ENCODE results near the gene CFHR5. TPM values are rescaled to one million over a fixed set of nuclear protein-coding genes. Genes with fewer than 3 reads are reported as not detected.

The CFHR5 gene
- total RNA-seq, 2 donors from 2014 or later, result not detected

DNA sequence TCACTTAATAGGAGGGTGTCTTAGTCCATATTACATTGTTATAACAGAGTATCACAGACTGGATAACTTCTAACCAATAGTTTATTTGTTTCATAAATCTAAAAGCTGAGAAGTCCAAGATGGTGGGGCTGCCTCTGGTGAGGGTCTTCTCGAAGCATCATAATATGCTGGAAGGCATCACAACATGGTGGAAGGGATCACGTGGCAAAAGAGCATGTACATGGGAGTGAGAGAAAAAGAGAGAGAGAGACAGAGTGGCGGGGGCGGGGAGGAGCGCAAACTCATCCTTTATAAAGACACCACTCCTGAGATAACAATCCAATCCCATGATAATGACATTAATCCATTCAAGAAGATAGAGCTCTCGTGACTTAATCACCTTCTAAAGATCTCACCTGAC lies 31.5 kb downstream of the CFHR5 start:
- TF ChIP-seq CTCF (conservative IDR thresholded peaks at IDR 0.05), result no peak
- Histone ChIP-seq H3K9me3 (ENCODE audit: control insufficient read depth, low read length) (peaks cover 8% of the 10 kb centered on the region), H3K27ac (ENCODE audit: low read depth, low read length) (no peak overlapping the region), H3K9ac (ENCODE audit: extremely low read depth, low read length, poor library complexity, severe bottlenecking) (no peak overlapping the region), H3K4me3 (ENCODE audit: low read length) (no peak overlapping the region), H3K27me3 (ENCODE audit: control insufficient read depth, insufficient read depth, low read length, poor library complexity, severe bottlenecking) (no peaks in the 10 kb centered on the region), H3K36me3 (ENCODE audit: control insufficient read depth, insufficient read depth, low read length) (no peaks in the 10 kb centered on the region), H3K4me1 (ENCODE audit: control insufficient read depth, insufficient read depth, low read length) (no peaks in the 10 kb centered on the region)
- WGBS, 2 experiments (ENCODE audit: insufficient coverage in 1 of 2, insufficient read length in 1 of 2), result 80 to 82% methylated on average over 1 to 6 of the region's 6 CpGs
- no peak for DNase-seq
- H3K36me3 Mint-ChIP-seq (ENCODE audit: low read depth), result no peaks in the 10 kb centered on the region
- no peak overlapping the region for H3K4me3 Mint-ChIP-seq
- no peaks in the 10 kb centered on the region for H3K27me3 Mint-ChIP-seq (ENCODE audit: insufficient read depth)
- H3K4me1 Mint-ChIP-seq, result no peaks in the 10 kb centered on the region
- H3K9me3 Mint-ChIP-seq, result peaks cover 15% of the 10 kb centered on the region
- no peak overlapping the region for H3K27ac Mint-ChIP-seq

DNA sequence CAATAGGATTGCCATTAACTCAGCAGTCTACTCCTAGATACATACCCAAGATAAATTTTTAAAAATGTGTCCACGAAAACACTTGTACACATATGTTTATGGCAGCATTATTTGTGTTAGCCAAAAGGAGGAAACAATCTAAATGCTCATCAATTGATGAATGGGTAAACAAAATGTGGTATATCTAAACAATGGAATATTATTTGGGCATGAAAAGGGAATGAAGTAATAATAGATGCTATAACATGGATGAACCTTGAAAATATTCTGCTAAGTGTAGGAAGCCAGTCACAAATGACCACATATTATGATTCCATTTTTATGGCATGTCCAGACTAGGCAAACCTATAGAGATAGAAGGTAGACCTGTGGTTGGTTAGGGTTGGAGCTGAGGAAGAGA lies 34.3 kb downstream of the CFHR5 start:
- H3K27me3 ChIP-seq (ENCODE audit: control insufficient read depth, insufficient read depth, low read length, poor library complexity, severe bottlenecking), result no peaks in the 10 kb centered on the region
- no peaks in the 10 kb centered on the region for H3K4me1 Mint-ChIP-seq
- no peaks in the 10 kb centered on the region for H3K27me3 Mint-ChIP-seq (ENCODE audit: insufficient read depth)
- H3K36me3 ChIP-seq (ENCODE audit: control insufficient read depth, insufficient read depth, low read length), result no peaks in the 10 kb centered on the region
- H3K27ac Mint-ChIP-seq, result no peak overlapping the region
- peak overlapping the region; percentile 57 for H3K4me3 ChIP-seq (ENCODE audit: low read length)
- no peak overlapping the region for H3K27ac ChIP-seq (ENCODE audit: low read depth, low read length)
- H3K9me3 ChIP-seq (ENCODE audit: control insufficient read depth, low read length), result peaks cover 8% of the 10 kb centered on the region
- H3K9ac ChIP-seq (ENCODE audit: extremely low read depth, low read length, poor library complexity, severe bottlenecking), result no peak overlapping the region
- no peak overlapping the region for H3K4me3 Mint-ChIP-seq
- H3K36me3 Mint-ChIP-seq (ENCODE audit: low read depth), result no peaks in the 10 kb centered on the region
- no peaks in the 10 kb centered on the region for H3K4me1 ChIP-seq (ENCODE audit: control insufficient read depth, insufficient read depth, low read length)
- no peak for DNase-seq
- peaks cover 15% of the 10 kb centered on the region for H3K9me3 Mint-ChIP-seq
- no peak for TF ChIP-seq CTCF (conservative IDR thresholded peaks at IDR 0.05)
- 94 to 100% methylated on average over 1 of the region's 1 CpG for WGBS, 2 experiments (ENCODE audit: insufficient coverage in 1 of 2, insufficient read length in 1 of 2)

DNA sequence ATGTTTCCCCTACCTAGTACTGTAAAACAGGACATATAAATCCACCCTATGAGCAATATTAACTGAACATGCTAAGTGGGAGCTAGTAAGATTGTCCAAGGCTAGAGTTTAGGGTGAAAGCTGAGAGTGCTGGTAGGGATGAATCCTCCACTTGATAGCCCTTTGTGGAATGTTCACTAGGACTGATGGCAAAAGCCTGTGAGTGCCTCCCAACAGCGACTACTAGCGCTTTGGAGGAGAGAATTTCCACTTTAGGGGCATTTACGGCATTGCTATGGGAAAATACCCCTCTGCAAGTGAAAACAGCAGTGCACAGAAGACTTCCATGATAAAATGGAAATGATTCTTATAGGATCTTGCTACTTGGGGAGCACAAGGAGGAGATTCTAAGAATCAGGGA lies 35.9 kb downstream of the CFHR5 start:
- Mint-ChIP-seq H3K36me3 (ENCODE audit: low read depth) (no peaks in the 10 kb centered on the region), H3K27me3 (ENCODE audit: insufficient read depth) (no peaks in the 10 kb centered on the region), H3K27ac (no peak overlapping the region), H3K4me1 (no peaks in the 10 kb centered on the region), H3K4me3 (no peak overlapping the region), H3K9me3 (peaks cover 15% of the 10 kb centered on the region)
- WGBS, 2 experiments (ENCODE audit: insufficient coverage in 1 of 2, insufficient read length in 1 of 2), result 94 to 96% methylated on average over 3 of the region's 3 CpGs
- Histone ChIP-seq H3K27ac (ENCODE audit: low read depth, low read length) (no peak overlapping the region), H3K9ac (ENCODE audit: extremely low read depth, low read length, poor library complexity, severe bottlenecking) (no peak overlapping the region), H3K27me3 (ENCODE audit: control insufficient read depth, insufficient read depth, low read length, poor library complexity, severe bottlenecking) (no peaks in the 10 kb centered on the region), H3K4me3 (ENCODE audit: low read length) (no peak overlapping the region), H3K36me3 (ENCODE audit: control insufficient read depth, insufficient read depth, low read length) (no peaks in the 10 kb centered on the region), H3K4me1 (ENCODE audit: control insufficient read depth, insufficient read depth, low read length) (no peaks in the 10 kb centered on the region), H3K9me3 (ENCODE audit: control insufficient read depth, low read length) (peaks cover 8% of the 10 kb centered on the region)
- DNase-seq, result no peak
- TF ChIP-seq CTCF (conservative IDR thresholded peaks at IDR 0.05), result no peak
